ENCODE measurements around the gene UGT2B15. TPM values are rescaled to one million over a fixed set of nuclear protein-coding genes. Genes with fewer than 3 reads are reported as not detected.

UGT2B15 gene
- total RNA-seq: not detected in 2 replicates

GRCh38 chr4:68670479-68670939 is at the start of gene UGT2B15:
Gene UGT2B15, minus strand, starts transcription at chr4:68670652. Its CDS starts 34 bp downstream, at chr4:68670618.

Other genes with a start within 250 kb of the UGT2B15 start
- 10.9 and 14.5 TPM in 2 replicates for gene TMPRSS11E, start 223.2 kb downstream of the UGT2B15 start, total RNA-seq
- gene UGT2B17, start 94.3 kb downstream of the UGT2B15 start, total RNA-seq: under 0.01 TPM in 1 of 2 replicates, not detected in the other
- gene UGT2B10, start 145.3 kb upstream of the UGT2B15 start, total RNA-seq: not detected in 2 replicates